SIG-M5 treated with dmso at 0.1 percent for 504 hours (cell line): ENCODE results near the gene LMBR1.
"Not testable (repeated sequence)": the region's sequence is repeated elsewhere in the genome, so short reads cannot be mapped to it uniquely, and the experiment has no call there.

Experiments used
- DNase-seq: peaks from one replicate; lab custom pipeline; 2025; ENCODE audit not compliant: unreplicated experiment; lab: John Stamatoyannopoulos, UW

LMBR1 gene

GRCh38 chr7:156848979-156849378, 44.0 kb downstream of the LMBR1 start:
- no peak for DNase-seq

- no peak for DNase-seq
Measured at GRCh38 chr7:156845379-156846101, 47.4 kb downstream of the LMBR1 start.

GRCh38 chr7:156843582-156843981, 49.4 kb downstream of the LMBR1 start:
- not testable (repeated sequence) for DNase-seq

GRCh38 chr7:156843157-156843556, 49.8 kb downstream of the LMBR1 start:
- no peak for DNase-seq

GRCh38 chr7:156842740-156843140, 50.2 kb downstream of the LMBR1 start:
- DNase-seq, result no peak

- DNase-seq, result no peak
Measured at GRCh38 chr7:156842317-156842716, 50.7 kb downstream of the LMBR1 start.

- DNase-seq, result no peak
Measured at GRCh38 chr7:156841497-156841896, 51.5 kb downstream of the LMBR1 start.

GRCh38 chr7:156840134-156840533, 52.8 kb downstream of the LMBR1 start:
- no peak for DNase-seq

GRCh38 chr7:156836443-156836842, 56.5 kb downstream of the LMBR1 start:
- DNase-seq, result no peak

- DNase-seq, result no peak
Measured at GRCh38 chr7:156834462-156834861, 58.5 kb downstream of the LMBR1 start.

GRCh38 chr7:156833312-156833711, 59.7 kb downstream of the LMBR1 start:
- no peak for DNase-seq

GRCh38 chr7:156832195-156832877, 60.6 kb downstream of the LMBR1 start:
- DNase-seq, result peak; percentile 53

GRCh38 chr7:156829669-156830336, 63.2 kb downstream of the LMBR1 start:
- DNase-seq, result peak; percentile 48

- no peak for DNase-seq
Measured at GRCh38 chr7:156827587-156828203, 65.3 kb downstream of the LMBR1 start.

GRCh38 chr7:156823435-156823834, 69.5 kb downstream of the LMBR1 start:
- peak; percentile 35 for DNase-seq

- DNase-seq, result no peak
Measured at GRCh38 chr7:156820445-156821063, 72.4 kb downstream of the LMBR1 start.

GRCh38 chr7:156819733-156820295, 73.2 kb downstream of the LMBR1 start:
- no peak for DNase-seq

- no peak for DNase-seq
Measured at GRCh38 chr7:156818133-156818532, 74.8 kb downstream of the LMBR1 start.

GRCh38 chr7:156816943-156817572, 75.9 kb downstream of the LMBR1 start:
- DNase-seq, result peak; percentile 23

- no peak for DNase-seq
Measured at GRCh38 chr7:156811706-156812105, 81.3 kb downstream of the LMBR1 start.
